ENCODE measurements around the gene VPS37C.
A peak's percentile ranks its signal among the peaks of the same experiment; 100 is the strongest.

Gene VPS37C

DNA sequence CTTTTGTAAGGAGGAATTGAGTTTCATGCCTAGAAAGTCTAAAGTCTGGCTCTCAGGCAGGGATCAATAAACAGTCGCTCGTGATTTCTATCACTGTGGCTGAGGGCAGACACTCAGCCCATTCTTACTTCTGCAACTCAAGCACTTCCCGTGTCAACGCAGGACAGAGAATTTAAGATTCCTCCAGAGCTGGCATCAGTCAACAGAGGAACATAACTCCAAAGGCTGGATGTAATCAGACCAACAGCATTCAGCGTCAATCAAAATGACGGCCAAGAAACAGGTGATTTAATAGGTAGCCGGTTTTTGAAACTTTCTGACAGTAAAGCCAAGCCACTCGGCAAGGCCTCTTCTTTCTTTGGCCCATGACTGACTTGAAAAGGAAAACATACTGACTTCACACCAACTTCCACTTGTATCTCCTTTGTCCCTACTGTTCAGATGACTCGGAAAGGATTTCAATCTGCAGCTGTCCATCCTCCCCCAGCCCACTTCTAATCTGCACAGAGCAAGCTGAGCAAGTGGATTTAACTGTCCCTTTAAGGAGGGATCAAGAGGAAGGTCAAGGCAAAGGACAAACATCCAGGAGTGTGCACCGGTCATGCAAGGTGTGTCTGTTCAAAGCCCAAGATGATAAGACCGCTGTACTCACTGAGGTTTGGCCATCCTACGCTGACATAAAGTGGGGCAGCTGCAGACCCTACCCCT, 9.5 kb downstream of the VPS37C start:
- H3K27ac ChIP-seq (replicated peaks) = no peak overlapping the region
- no peak for DNase-seq (ENCODE audit: low read depth in 1 of 2, low spot score in 1 of 2)
- TF ChIP-seq, protein P1, sequence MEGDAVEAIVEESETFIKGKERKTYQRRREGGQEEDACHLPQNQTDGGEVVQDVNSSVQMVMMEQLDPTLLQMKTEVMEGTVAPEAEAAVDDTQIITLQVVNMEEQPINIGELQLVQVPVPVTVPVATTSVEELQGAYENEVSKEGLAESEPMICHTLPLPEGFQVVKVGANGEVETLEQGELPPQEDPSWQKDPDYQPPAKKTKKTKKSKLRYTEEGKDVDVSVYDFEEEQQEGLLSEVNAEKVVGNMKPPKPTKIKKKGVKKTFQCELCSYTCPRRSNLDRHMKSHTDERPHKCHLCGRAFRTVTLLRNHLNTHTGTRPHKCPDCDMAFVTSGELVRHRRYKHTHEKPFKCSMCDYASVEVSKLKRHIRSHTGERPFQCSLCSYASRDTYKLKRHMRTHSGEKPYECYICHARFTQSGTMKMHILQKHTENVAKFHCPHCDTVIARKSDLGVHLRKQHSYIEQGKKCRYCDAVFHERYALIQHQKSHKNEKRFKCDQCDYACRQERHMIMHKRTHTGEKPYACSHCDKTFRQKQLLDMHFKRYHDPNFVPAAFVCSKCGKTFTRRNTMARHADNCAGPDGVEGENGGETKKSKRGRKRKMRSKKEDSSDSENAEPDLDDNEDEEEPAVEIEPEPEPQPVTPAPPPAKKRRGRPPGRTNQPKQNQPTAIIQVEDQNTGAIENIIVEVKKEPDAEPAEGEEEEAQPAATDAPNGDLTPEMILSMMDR (IDR thresholded peaks at IDR 0.05; ENCODE audit: insufficient read depth, low read length) = no peak
- no peak for TF ChIP-seq SPI1 (IDR thresholded peaks at IDR 0.05; ENCODE audit: borderline replicate concordance, low read depth)
- TF ChIP-seq, protein P2, sequence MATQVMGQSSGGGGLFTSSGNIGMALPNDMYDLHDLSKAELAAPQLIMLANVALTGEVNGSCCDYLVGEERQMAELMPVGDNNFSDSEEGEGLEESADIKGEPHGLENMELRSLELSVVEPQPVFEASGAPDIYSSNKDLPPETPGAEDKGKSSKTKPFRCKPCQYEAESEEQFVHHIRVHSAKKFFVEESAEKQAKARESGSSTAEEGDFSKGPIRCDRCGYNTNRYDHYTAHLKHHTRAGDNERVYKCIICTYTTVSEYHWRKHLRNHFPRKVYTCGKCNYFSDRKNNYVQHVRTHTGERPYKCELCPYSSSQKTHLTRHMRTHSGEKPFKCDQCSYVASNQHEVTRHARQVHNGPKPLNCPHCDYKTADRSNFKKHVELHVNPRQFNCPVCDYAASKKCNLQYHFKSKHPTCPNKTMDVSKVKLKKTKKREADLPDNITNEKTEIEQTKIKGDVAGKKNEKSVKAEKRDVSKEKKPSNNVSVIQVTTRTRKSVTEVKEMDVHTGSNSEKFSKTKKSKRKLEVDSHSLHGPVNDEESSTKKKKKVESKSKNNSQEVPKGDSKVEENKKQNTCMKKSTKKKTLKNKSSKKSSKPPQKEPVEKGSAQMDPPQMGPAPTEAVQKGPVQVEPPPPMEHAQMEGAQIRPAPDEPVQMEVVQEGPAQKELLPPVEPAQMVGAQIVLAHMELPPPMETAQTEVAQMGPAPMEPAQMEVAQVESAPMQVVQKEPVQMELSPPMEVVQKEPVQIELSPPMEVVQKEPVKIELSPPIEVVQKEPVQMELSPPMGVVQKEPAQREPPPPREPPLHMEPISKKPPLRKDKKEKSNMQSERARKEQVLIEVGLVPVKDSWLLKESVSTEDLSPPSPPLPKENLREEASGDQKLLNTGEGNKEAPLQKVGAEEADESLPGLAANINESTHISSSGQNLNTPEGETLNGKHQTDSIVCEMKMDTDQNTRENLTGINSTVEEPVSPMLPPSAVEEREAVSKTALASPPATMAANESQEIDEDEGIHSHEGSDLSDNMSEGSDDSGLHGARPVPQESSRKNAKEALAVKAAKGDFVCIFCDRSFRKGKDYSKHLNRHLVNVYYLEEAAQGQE (IDR thresholded peaks at IDR 0.05; ENCODE audit: insufficient replicate concordance, low read depth) = no peak
- no peak for TF ChIP-seq POLR2AphosphoS5 (IDR thresholded peaks at IDR 0.05; ENCODE audit: low read depth)
- TF ChIP-seq GABPA (IDR thresholded peaks at IDR 0.05; ENCODE audit: low read depth) = no peak
- no peak overlapping the region for H3K4me3 ChIP-seq (replicated peaks; ENCODE audit: insufficient read depth, low read length)
- no peaks in the 10 kb centered on the region for H3K27me3 ChIP-seq (ENCODE audit: insufficient read depth, poor library complexity, severe bottlenecking)

DNA sequence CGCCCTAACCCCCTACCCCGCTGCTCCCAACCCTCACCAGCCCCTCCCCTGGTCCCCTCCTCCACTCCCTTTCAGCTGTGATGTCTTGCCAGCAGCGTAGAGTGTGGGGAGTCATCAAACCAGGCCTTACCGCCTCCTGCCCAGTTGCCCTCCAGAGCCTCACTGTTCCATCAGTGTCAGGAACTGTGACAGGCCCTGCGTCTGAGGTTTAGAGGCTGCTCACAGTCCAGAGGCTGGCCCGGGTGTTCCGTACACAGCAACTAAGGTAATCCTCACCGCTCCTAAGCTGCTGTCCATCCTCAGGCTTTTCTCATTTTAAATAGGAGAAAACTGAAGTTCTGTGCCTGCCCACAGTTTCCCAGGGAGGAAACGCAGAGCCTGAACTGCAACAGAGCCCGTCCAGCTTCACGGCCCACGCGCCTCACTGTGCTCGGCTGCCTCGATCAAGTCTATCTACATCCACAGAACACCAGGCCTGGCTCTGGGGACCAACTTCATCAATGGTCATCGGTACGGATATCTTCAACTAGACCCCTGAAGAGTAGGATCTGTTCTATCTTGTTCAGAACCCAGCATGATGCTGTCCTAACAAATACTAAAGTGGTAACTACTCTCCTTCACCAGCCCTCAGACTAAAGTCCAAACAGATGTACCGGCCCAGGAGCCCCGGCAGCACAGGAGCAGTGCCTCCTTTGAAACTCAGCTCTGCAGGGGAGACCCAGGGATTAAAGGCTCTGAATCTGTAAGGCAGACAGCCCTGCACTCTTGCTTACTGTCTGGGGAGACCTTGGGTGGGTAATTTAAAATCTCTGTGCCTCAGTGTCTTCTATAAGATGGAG, 10.3 kb downstream of the VPS37C start:
- Histone ChIP-seq H3K27ac (replicated peaks) (no peak overlapping the region), H3K4me3 (replicated peaks; ENCODE audit: insufficient read depth, low read length) (no peak overlapping the region), H3K27me3 (ENCODE audit: insufficient read depth, poor library complexity, severe bottlenecking) (no peaks in the 10 kb centered on the region)
- no peak for TF ChIP-seq GABPA (IDR thresholded peaks at IDR 0.05; ENCODE audit: low read depth)
- no peak for DNase-seq (ENCODE audit: low read depth in 1 of 2, low spot score in 1 of 2)

DNA sequence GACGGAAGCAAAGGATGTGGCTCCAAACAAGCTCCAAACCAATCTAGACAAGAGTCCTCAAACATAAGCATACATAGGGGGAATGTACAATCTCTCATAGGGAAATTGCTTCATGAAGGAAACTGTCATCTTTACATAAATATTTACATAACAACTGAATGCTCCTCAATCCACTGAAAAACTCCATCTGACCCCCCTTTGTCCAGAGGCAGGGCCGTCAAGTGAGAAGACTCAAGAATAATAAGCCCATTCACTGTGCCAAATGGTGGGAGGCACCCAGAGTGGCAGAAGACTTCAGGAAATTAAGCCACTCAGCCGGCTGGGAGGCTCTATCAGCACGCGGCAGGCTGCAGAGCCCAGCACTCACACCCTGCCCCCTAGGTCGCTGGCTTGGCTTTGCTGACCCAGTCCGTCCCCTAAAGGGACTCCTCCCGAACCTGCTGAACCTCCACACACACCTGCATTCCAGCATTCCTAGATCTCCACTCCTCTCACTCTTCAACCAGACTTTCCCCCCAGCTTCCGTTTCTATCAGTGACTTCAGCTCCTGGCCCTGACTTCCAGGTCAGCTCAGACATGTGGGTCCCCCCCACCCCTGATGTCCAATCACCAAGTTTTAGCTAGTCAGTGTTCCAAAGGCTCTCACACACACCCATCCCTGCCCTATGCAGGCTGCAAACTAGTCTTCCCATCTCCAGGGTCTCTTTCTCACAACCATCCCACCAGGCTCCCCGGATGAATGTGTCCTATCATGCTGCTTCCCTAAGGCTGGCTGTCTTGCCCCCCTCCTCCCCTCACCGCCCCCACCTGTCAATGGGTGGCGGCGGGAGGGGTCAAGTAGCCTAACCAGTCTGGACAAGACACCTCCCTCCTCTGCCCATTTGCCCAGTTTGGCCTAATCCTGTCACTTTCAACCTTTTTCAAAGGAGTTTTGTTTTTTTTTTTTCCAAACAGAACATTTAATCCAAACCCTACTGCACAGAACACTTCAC, 11.3 kb downstream of the VPS37C start:
- Histone ChIP-seq H3K27ac (replicated peaks) (0 out of 2 replicates have a peak overlapping the region, but pooled peaks have one; percentile 9), H3K4me3 (replicated peaks; ENCODE audit: insufficient read depth, low read length) (no peak overlapping the region), H3K27me3 (ENCODE audit: insufficient read depth, poor library complexity, severe bottlenecking) (no peaks in the 10 kb centered on the region)
- no peak for DNase-seq (ENCODE audit: low read depth in 1 of 2, low spot score in 1 of 2)
- TF ChIP-seq GABPA (IDR thresholded peaks at IDR 0.05; ENCODE audit: low read depth) (no peak), SPI1 (IDR thresholded peaks at IDR 0.05; ENCODE audit: borderline replicate concordance, low read depth) (no peak), POLR2AphosphoS5 (IDR thresholded peaks at IDR 0.05; ENCODE audit: low read depth) (no peak)
- TF ChIP-seq, protein P2 (IDR thresholded peaks at IDR 0.05; ENCODE audit: insufficient replicate concordance, low read depth) = no peak
- TF ChIP-seq, protein P1 (IDR thresholded peaks at IDR 0.05; ENCODE audit: insufficient read depth, low read length) = no peak

Data from HL-60 (cell line).